Dermis blood vessel endothelial cell (primary cell): ENCODE data around the gene REPS1. TPM values are rescaled to one million over a fixed set of nuclear protein-coding genes. Genes with fewer than 3 reads are reported as not detected.
"Not testable (repeated sequence)": the region's sequence is repeated elsewhere in the genome, so short reads cannot be mapped to it uniquely, and the experiment has no call there.

ENCODE experiments used
- DNase-seq: peaks from one replicate; pipeline ENCODE4 v3.0.0; 2010
- total RNA-seq: library from RNA; depleted of rRNA; stranded (reverse); fragments of >200 nt; gene quantifications from 2 replicates; pipeline ENCODE4 v1.2.3, GENCODE V29; 2014

REPS1 gene
- total RNA-seq, 1 donor from 2014 or later: 25.4 TPM

DNA sequence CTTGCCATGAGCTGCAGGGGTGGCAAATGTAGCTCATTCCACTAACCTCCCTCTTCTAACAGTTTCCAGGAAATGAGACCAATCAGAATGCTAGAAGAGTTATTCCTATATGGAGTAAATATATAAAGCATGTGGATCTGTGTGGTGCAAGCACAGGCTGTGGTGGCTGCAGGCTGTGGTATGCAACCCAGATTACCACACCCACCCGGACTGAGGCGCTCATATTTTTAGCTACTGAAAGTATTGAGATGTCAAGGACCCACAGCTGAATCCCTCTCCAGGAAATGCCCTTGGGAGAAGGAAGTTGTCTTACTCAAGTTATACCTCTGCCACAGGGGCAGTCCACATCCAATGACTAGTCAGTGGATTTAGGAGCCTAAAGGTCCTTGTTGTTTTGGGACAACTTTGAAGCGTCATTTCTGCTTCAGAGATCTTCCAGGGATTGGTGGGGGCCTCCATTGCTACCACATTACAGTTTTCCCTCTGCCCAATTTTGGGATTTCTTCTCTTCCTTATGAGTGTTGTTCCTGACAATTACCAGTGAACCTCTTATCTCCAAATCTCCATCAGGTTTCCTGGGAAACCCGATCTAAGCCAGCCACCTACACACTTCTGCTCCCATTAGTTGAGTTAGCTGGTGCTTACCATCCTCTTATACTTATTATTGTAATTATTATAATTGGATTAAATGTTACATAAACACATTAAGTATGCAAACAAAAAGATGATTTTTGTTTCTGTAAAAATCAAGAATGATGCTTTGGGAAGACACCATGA, 12.1 kb upstream of the REPS1 start:
- DNase-seq: no peak

DNA sequence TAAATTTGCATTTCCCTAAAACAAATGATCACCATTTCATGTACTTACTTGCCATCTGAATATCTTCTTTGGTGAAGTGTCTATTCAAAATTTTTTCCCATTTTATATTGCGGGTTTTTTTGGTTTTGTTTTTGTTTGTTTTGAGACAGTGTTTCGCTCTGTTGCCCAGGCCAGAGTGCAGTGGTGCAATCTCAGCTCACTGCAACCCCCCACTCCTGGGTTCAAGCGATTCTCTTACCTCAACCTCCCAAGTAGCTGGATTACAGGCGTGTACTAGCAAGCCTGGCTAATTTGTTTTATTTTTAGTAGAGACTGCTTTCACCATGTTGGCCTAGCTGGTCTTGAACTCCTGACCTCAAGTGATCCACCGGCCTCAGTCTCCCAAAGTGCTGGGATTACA, 9.1 kb upstream of the REPS1 start:
- DNase-seq: no peak

- DNase-seq: no peak
Measured at GRCh38 chr6:138996524-138996923, 8.5 kb upstream of the REPS1 start.

- not testable (repeated sequence) for DNase-seq
Measured at GRCh38 chr6:138993410-138993809, 5.4 kb upstream of the REPS1 start.

GRCh38 chr6:138992965-138993364, 4.9 kb upstream of the REPS1 start:
- DNase-seq: not testable (repeated sequence)

DNA sequence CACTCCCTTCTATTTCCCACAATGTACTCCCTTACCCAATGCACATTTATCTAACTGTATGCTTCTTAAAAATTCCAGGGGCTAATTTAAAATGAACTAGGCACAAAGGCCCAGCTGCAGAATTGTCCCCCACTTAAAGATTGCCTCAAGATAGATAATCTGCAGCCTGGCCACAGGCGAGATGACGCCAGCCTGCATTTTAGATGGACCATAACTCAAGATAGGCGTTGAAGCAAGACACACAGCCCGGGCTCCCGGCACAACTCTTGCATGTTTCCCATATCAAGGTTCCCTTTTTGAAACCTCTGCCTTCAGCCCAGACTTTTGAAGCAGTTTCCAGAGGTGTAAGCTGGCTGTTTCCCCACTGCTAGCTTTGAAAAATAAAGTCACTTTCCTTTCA, 3.2 kb upstream of the REPS1 start:
- no peak for DNase-seq

DNA sequence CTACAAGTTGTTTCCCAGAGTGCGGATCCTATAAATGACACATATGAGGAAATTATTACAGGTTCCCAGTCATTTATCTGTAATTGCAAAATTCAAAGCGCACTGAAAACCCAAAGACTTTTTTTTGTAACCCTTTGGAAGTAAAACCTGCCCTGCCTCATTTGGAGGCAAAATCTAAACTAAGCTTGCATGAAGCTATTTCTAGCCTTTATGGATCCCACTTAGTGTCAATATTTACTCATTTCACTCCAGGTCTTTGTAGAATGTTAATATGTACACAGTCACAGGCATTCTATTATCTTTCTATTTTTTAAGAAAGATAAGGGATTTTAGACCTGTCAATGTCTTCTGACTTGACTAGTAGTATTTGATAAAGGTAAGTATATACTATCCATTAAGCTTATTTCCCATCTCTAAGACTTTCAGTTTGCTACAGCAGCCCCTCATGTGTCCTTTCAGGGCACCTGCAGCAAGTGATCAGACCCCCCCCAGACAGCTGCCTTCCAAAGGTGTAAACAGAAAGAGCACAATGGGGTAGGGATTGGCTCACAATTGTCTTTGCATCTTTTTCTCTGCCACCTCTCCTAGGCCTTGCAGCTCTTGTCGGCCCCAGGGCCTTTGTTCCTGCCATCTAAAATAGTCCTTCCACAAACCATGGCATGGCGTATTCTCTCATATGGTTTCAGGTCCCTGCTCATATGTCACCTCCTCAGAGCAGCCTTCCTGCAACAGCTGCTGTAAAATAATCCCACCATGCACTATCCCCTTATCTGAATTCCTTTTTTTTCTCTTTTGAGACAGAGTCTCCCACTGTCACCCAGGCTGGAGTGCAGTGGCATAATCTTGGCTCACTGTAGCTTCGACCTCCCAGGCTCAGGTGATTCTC, 1.3 kb upstream of the REPS1 start:
- no peak for DNase-seq

DNA sequence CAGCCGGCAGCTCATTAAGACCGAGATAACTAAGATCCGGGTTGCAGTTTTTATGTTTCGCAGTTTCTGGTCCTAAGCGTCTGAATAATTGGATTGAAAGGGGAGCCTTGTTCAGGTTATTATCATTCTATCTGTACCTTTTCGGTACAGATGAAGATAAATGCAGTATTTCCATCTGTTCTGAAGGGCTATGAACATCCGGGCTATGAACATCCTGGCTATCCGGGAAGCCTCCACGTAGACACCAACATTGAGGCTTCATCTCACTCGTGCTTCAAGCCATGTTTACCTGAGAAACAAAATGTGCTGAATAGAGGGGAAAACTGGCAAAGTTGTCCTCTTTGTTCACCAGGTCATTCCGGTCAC, 399 bp upstream of the REPS1 start:
- DNase-seq: no peak

GRCh38 chr6:138987080-138987642, 892 bp downstream of the REPS1 start:
- DNase-seq: peak; percentile 23

DNA sequence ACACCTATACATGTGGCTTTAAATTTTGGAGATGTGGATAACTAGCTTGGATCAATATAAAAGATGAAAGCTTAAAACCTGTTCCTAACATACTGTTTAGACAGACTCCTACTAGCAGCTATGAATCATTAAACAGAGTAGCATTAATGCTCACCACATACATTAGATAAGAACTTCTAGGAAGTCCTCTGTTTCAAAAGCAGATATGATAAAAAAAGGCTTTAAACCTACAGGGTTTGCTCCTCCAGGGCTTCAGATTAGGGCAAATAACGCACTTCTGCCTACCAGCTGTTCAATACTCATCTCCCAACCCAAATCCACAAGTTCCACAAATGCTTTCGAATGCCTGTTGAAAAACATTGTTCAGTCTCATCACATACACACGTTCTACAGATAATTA, 1.5 kb downstream of the REPS1 start:
- peak; percentile 26 for DNase-seq

DNA sequence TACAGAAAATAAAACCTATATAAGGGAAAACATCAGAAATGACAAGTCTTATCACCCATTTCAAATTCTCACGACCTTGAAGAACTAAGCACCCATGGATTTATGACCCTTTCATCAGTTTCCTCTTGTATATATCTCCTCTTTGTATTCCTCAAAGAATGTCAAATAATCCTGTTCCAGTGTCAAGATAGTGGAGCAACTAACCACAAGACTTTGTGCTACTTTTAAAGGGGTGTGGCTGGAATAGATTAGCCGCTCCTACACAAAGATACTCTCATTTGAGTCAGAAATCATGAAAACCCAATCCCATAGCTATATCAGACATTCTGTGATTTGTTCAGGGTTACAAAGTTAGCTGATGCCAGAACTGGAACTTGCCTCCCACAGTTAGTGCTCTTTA, 6.6 kb downstream of the REPS1 start:
- DNase-seq: no peak

GRCh38 chr6:138979813-138980668, 8.0 kb downstream of the REPS1 start:
- DNase-seq: no peak

DNA sequence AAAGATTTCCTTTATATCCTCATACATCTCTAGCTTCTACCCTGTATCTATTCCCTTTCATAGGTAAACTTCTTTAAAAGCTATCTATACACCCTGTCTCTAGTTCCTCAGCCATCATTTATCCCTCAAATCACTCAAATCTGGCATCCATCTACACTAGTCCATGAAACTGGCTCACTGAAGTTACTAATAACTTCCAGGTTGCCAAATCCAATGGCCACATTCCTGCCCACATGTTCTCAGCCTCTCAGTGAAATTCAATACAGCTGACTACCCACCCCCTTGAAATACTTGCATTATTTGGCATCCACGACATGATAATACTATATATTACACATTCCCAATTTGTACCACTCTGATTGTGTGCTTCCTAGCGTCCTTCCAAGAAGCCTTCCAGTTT, 8.7 kb downstream of the REPS1 start:
- DNase-seq: no peak

DNA sequence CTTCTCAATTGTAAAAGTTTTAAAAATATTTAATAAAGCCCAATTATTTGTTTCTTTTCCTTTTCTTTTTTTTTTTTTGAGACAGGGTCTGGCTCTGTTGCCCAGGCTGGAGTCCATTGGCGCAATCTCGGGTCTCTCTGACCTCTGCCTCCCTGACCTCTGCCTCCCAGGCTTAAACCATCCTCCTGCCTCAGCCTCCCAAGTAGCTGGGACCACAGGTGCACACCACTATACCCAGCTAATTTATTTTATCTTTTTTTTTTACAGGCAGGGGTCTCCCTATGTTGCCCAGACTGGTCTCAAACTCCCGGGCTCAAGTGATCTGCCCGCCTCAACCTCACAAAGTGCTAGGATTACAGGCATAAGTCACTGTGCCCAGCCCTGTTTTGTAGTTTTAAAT, 9.8 kb downstream of the REPS1 start:
- no peak for DNase-seq

- no peak for DNase-seq
Measured at GRCh38 chr6:138977646-138978167, 10.3 kb downstream of the REPS1 start.

DNA sequence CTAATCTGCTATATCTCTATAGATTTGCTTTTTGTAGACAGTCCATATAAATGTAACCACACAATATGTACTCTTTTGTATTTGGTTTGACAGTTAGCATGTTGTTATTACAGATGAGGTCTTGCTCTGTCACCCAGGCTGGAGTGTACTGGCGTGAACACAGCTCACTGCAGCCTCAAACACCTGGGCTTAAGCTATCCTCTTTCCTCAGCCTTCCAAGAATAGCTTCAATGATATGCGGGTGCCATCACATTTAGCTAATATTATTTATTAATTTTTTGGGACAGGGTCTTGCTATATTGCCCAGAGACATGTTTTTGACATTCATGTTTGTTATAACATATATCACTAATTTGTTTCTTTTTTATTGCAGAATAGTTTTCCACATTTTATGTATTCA, 10.8 kb downstream of the REPS1 start:
- no peak for DNase-seq

GRCh38 chr6:138975815-138976214, 12.2 kb downstream of the REPS1 start:
- DNase-seq: no peak

DNA sequence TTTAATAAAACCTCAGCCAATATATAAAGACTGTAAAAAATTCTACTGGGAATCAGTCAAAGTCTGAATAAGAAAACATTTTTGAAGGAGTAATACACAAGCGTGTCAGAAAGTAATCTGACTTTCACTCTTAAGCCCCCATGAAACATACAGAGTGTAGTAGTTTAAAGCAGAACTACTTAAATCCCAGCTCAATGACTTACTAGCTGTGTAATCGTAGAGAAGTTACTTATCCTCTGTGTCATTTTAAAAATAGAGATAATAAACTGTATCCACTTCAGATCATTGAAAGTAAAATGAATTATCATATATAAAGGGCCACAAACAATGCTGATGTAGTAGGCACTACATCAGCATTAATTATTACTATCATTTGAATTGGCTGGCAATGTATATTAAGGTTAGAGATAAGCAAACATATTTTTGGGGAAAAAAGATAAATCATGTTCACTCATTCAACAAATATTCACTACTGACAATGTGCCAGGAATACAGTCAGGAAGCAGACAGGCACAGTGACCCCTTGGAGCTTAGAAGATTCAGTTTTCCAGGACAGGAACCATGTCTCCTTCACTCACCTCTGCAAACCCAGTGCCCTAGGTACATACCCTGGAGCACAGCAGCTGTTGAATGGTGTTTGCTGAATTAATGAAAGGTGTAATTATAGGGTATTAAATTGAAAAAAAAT, 14.4 kb downstream of the REPS1 start:
- DNase-seq: peak; percentile 47

GRCh38 chr6:138972226-138972665, 15.8 kb downstream of the REPS1 start:
- peak; percentile 29 for DNase-seq

DNA sequence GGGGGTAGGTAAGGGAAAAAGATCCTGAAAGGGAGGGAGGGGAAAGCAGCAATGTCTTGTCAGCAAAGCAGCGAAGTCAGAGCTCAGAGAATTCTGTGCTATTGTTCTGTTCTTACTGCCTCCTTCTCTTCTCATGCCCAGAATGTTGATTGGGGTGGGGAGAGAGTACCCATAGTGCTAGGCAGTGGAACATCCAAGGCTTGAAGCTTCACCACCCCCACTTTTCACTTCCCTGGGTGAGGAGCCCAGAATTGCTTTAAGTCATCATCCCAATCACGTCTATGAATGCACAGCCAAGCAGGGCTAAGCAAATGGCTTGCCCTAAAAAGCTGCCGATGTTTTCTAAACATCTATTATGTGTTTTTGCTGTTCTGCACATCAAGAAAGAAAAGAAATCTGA, 16.5 kb downstream of the REPS1 start:
- DNase-seq: peak; percentile 27

DNA sequence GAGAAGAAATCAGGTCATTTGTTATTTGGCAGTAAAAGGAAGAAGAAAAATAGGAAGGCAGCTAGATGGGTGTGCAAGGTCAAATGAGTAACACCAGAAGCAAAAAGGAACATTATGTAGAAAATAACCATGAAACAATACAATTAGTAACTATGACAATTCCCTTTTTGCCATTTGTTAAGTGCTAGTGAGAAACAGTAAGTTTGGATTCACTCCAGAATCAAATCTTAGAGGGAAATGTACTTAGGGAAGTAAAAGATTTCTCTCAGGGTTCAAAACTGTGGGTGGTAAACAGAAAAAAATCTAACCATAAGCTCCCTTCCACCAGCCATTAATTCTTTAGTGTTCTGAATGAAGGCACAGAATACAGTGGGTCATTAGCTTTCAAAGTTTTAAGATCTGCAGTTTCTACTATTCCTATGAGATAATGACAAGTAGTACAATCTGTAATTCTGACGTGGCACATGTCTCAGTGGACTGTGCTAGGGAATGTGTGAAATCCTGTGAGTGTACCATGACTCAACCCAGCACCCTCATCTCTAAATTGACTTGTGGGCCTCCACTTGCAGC, 17.1 kb downstream of the REPS1 start:
- peak; percentile 85 for DNase-seq
